ENCODE measurements around the gene FARS2.

- no peak for TF ChIP-seq POLR2A (IDR thresholded peaks at IDR 0.05; ENCODE audit: low read length)
- no peak for TF ChIP-seq GATA1 (IDR thresholded peaks at IDR 0.05; ENCODE audit: low read depth, low read length)
These were observed 18.2 kb upstream of the FARS2 start for GRCh38 chr6:5243069-5243468.
